ENCODE data around the gene C1orf167.

Gene C1orf167

DNA sequence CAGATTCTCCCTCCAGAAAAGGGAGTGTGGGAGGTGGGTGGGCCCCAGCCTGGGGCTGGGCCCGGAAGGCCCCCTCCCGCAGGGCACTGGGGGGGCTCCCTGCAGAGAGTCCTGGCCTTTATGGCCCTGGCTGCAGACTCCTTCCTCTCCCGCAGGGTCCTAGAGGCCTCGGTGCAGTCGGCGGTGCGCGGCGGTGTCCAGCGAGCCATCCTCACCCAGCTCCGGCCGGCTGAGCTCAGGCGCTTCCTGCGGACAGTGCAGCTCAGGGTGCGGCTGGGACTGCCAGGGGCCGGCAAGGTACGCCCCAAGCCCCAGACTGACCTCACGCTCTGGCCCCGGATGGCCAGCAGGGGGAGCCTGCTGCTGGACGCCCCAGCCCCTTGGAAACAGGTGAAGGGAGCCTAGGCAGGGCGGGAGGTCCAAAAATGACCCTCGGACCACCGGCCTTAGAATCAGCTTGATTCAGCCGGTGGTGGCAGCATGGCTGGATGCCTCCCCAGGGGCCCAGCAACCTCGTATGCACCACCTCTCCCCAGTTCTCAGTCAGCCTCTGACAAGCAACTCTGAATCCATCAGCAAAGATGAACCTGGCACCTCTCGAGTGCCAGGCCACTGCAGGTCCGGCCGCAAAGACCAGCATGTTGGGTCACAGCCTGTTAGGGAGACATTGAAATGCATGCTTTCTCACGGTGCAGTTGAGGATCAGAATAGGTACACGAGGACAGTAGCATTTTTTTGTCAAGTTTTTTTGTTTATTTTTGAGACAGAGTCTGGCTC is 23.2 kb downstream of the C1orf167 start:
- DNase-seq (ENCODE audit: low read depth in 2 of 2), result peak in 1 of 2 donors; percentile 21

DNA sequence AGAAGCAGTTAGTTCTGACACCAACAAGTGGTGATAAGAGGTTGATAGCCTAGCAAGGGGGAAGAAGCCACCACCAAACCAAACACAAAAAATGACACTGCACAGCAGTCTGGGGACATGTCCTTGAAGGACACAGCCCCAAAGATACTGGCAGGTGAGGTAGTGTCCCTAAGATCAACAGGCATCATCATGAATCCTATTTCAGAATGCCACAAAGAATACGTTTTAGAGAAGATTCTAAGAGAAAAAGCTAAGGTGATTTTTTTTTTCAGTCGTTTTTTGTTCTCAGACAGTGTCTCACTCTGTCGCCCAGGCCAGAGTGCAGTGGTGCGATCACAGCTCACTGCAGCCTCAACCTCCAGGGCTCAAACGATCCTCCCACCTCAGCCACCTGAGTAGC is 24.2 kb downstream of the C1orf167 start:
- no peak for DNase-seq (ENCODE audit: low read depth in 2 of 2)

DNA sequence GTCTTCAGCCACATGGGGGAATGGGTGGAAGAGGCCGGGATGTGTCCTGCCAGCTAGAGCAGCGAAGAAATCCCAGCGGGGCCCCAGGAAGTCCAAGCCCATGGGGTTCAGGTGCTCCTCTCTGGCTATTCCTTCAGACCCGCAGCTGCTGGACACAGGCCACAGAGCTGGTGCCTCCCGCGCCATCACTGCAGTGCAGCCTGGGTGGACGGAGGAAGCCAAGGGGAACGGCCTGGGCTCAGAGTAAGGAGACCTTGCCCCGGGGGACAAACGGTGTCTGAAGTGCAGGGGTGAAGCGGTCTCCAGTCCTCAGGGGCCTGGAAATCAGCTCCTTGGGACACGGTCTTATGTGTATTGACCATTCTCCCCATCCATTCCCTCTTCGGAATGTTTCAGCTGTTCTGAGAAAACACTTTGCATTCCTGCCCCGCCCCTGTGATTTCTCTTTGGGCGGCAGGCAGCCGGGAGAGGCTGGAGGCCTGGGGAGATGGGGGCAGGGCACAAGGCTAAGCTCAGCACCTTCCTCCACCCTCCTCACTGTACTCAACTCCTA is 25.3 kb downstream of the C1orf167 start:
- DNase-seq (ENCODE audit: low read depth in 2 of 2), result no peak

DNA sequence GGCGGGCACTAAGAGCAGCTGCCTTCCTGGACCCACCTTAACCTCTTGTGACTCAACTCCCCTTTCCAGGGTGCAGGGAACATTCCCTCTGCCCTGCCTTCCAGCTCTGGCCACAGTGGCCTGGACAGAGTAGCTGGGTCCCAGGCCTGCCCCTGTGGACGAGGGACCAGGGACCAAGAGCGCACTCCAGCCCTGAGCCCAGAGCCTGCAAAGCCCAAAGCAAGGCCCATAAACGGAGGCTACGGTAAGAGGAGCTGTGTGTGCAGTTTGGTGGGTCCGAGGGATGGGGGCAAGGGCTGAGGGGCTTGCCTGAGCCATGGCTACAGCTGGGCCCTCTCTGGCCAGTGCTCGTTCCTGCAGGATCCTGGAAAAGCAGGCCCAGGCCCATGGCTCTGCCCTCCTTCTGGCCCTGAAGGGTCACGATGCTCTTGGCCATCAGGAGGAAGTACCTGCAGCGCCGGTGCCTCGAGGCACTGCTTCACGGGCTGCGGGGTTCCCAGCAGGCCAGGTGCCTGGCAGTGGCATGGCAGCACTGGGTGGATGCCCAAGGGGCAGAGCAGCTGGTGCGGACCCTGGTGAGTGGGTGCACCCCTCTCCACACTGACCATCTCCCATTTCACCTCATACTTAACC is 25.9 kb downstream of the C1orf167 start:
- DNase-seq (ENCODE audit: low read depth in 2 of 2), result no peak

DNA sequence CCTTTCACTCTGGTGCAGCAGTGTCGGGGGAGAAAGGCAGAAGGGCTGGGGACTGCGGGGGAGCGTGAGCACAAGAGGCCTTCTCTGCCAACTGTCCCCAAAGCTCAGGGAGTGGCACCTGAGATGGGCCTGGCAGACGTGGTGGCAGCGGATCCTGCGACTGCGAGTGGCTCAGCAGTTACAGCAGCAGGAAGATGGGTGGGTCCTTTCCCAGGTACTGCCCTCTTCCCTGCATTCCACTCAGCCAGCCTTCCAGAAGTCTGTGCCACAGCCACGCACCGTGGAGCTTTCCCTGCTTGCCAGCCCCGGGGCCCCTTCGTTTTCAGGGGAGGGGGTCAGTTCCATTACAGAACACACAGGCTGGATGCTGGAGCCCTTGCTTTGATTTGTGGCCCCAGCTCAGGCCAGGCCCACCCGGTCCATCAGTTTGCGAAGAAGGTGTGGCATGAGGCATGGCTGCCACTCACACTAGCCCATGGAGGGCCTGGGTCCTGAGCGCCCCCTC is 26.6 kb downstream of the C1orf167 start:
- no peak for DNase-seq (ENCODE audit: low read depth in 2 of 2)

DNA sequence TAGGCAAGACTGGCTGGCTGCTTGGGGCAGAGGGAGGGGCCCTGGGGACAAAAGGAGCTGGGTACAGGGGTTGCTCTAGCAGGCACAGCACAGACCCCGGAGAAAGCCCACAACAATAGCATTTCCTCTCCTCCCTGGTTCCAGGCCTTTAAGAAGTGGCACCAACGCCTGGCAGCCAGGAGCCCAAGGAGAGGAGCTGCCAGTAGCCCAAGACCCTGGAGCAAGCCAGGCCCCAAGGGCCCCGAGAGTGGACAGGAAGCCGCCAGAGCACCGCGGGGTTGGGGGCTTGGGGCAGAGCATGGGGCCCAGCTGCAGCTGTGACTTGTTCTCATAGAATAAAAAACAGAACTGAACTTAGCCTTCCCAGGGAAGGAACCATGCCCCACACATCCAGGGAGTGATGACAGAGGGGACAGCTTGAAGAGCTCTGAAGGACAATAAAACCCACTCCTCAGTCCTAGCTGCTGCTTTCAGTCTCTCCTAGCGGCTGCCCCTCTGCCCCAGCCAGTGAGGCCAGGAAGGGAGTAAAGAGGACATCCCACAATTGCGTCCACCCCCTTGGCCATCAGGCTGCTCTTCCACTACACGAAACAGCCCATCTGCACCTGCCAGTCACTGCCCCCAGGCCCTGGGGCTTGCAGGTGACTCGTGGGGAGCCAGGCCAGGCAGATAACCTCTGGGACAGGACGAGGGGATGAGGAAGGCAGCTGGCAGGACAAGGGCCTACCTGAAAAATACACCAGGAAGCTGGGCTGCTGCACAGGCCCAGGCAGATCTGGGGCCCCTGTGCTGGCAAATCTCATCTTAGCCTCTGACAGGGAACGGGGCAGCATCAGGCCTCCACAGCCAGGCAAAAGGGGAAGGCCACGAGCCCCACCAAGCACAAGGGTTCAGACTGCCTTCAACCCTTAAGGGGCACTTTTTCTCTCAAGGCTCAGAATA is 27.4 kb downstream of the C1orf167 start:
- DNase-seq (ENCODE audit: low read depth in 2 of 2), result no peak

DNA sequence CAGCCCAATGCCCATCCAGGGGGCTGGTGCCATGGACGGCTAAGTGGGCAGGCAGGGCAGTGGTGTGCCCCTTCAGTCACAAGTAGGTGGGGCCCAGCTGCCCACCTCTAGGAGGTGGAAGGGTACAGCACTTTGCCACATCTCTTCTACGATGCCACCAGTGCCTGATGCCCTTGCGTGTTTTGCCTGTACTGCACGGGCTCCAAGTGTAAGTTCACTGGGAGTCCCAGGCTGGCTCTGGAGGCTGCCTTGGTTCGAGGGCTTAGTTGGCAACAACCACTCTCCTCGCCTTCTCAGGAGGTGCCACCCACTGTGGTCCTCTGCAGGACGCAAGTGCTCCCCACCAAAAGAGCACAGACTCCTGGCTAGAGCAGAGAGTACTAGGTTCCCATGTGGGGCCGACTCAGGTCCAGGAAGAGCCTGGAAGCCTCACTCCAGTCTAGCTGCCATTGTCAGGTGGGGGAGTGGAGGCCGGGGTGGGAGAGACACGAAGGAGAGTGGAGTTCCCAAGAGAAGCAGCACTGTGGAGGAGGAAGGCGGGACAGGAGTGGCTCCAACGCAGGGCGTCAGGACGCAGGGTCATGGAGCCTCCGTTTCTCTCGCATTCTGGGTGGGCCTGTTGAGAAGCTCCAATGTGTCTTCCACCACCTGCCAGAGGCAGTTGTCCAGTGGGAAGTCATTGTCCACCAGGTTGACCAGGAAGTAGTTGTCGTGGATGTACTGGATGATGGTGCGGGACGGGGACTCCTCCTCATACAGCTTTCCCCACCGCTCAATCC is 28.3 kb downstream of the C1orf167 start:
- DNase-seq (ENCODE audit: low read depth in 2 of 2), result no peak

DNA sequence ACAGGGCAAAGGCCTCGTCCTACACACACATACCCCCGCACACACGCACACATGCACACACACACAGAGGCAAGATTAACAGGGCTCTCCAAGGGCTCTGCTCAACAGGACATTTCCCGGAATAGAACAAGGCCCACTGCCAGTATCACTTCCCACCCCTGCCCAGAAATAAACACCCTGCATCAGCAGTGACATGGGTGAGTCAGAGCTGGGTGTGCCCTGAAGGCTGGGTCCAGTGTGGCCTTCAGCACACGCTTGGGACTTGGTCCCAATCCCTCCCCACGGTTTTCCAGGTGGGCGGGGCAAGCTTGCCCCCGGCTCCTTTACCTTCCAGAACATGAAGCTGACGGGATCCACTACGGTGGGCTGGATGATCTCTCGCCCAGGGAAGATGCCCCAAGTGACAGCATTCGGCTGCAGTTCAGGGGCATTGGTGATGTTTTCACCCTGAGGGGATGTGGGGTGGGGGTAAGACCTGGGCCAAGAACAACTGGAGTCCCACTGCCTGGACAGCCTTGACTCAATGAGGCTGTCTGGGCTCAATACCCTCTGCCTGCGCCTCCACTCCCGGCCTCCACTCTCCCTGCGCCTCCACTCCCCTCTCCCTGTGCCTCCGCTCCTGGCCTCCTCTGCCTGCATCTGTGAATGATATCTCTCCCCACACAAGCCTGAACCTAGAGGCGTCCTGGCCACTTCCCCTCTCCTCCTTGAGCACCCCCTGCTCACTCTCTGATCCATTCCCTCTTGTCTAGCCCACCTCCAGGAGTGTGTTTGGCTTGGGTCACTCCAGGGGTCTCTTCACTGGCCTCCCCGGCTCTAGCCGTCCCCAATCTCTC is 29.1 kb downstream of the C1orf167 start:
- DNase-seq (ENCODE audit: low read depth in 2 of 2), result no peak

DNA sequence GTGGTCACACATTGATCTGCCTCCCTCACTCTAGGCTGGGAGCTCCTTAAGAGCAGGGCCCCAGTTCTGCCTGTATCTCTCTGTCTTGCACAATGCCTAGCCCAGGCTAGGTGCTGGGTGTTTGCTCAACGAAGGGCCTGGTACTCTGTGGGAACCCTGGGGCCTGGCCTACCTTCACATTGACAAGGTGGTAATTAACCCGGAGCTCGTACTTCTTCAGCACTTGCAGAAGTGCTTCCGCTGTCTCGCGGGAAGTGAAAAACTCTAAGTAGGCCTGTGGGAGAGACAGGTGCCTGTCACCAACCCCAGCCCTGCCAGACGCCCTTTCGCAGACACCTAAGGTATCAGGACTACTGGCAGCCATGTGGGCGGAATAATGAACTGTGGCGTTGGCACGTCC is 30.1 kb downstream of the C1orf167 start:
- DNase-seq (ENCODE audit: low read depth in 2 of 2), result no peak

DNA sequence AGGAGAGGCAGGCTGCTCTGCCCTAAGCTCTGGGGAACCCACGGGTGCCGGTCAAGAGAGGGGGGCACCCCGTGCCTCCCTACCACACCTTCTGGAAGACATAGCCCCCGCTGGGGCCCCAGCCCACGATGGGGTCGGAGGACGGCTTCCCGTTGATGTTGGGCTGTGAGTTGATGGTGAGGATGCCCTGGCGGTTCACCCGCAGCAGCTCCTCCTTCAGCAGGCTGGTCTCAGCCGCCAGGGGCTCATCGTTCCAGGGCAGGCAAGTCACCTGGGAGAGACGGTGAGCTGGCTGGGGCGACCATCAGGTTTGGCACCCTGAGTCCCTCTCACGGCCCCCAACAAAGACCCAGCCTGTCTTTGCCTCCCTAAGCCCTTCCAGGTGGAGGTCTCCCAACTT is 31.8 kb downstream of the C1orf167 start:
- no peak for DNase-seq (ENCODE audit: low read depth in 2 of 2)

DNA sequence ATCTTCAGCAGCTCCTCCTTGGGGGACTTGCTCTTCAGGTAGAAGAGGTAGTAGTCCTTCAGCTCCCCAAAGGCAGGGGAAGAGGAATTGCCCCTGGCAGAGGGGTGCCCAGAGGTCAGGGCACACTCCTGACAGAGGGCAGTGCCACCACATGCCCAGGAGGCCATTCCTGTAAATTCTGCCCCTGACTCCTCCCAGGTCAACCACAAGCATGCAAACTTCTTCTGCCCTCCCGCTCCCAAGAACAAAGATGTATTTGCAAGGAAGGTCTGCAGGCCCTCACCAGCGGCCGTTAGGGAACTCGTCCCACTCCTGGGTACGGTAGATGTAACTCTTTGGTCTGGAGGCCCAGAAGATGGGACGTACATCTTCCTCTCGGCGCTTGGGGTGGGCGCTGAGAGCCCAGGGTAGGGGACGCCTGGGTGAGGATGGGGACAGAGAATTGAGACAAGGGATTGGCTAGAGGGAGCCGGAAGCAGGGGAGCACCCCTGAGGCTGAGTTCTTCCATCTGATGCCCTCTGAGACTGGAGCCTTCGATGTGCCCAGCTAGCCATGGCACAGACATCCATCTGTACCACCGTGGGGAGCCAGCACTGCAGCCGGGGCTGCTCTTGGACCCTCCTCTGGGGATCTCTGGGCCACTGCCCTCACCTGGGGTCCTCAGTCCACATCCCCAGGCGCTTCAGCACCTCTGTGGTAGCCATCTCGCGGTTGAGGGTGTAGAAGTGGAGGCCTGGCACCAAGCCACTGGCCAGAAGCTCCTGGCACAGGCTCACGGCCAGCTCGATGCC is 32.6 kb downstream of the C1orf167 start:
- no peak for DNase-seq (ENCODE audit: low read depth in 2 of 2)

DNA sequence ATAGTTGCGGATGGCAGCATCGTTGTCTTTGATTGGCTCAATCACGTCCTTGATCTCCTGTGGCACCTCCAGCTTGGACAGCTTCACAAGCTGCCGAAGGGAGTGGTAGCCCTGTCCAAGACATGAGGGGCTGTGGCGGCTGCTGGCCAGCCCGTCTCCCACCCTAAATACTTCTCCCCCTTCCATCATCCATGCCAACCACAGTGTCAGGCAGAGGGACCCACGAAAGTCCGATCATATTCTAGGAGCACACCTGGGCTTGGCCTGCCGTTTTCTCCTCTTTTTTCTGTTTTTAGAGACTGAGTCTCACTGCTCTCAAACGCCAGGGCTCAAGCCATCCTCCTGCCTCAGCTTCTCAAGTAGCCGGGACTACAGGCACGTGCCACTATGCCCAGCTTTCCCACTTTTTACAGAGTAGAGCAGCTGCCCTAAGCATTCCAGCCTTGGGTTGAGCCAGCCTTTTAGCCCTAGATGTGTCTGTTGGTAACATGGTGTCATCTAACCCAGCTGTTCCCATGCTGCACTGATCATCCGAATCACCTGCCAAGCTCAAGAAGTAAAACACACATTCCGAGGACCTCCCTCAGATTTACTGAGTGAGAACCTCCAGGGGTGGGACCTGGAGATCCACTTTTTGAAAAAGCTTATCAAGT is 33.4 kb downstream of the C1orf167 start:
- DNase-seq (ENCODE audit: low read depth in 2 of 2), result no peak

DNA sequence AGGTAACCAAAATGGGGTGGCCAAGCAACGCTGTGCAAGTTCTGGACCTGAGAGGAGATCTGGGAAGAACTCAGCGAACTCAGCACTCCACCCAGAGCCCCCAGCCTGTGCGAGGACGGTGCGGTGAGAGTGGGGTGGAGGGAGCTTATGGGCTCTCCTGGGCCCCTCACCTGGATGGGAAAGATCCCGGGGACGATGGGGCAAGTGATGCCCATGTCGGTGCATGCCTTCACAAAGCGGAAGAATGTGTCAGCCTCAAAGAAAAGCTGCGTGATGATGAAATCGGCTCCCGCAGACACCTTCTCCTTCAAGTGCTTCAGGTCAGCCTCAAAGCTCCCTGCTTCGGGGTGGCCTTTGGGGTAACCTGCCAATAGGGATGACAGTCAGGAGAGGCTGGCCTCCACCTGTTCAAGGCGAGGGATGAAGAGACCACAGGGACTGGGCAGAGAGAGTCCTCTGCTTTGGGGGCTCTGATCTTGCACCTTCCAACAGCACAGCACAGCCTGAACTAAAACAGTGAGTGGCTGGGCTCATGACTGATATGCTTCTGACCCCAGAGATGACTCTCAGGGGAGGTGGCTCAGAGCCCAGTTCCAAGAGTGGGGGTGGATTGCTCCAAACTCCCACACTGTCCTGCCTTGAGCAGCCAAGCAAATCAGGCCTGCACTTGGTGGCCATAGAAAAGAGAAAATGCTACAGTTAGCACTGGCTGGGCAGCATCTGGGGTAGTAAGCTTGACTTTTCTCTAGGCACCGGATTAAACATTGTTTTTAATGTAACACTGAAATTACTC is 34.2 kb downstream of the C1orf167 start:
- no peak for DNase-seq (ENCODE audit: low read depth in 2 of 2)

DNA sequence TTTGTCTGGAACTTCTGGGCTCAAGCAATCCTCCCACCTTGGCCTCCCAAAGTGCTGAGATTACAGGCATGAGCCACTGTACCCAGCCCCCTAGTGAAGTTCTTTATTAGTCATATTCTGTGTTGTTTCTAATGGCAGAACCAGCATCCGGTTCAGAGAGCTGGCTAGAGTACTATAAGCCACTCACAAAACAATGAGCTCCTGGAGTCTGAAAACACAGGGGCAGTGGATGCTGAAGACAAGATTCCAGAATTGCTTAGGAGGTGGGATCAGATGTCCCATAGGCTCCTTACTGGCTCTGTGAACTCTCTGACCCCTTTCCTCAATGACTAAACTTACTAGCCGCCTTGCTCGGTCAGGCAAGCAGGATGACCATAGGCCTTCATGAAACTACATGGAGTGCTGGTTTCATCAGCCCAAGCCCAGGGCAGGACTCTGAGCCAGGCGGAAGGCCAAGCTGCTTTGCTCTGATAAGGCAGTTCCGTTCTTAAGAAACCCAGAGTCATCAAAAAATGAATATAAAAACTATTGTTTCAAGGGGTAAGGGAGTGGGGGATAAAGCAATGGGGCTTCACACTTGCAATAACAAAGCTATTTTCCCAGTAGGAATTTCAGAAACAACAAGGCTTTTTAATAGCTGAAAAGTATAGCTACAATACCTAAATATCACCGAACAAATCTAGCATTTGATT is 35.7 kb downstream of the C1orf167 start:
- DNase-seq (ENCODE audit: low read depth in 2 of 2), result no peak

DNA sequence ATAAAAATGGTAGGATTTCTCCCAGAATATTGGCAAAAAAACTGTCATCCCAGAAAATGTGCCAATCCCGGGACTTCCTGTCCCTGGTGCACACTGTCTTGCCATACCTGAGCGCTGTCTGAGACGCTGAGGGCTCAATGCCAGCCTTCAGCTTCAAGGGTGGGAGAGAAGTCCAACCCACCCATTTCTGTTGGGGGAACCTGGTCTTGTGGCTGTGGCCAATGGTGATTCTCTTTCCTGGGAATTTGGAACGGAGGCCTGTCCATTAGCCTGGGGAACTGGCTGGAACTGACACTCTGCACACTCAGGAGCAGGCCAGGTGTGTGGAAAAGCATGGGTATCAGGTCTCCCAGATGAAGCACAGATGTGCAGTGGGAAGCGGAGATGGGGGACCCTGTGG is 37.1 kb downstream of the C1orf167 start:
- DNase-seq (ENCODE audit: low read depth in 2 of 2), result no peak

DNA sequence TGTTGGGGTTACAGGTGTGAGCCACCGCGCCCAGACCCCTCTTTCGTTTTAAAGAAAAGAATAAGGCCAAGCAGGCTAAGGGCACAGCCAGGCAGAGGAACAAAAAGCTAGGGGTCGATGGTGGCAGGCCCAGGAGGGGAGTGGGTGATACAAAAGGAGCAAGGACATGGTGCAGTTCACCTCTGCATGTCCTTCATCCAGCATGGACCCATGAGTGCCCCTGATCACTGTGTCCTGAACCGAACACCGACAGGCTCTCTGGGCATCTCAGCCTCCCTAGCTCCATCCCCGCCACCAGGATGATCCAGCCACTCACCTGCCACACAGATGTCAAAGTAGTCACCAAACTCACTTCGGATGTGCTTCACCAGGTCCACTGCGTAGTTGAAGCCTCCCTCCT is 37.9 kb downstream of the C1orf167 start:
- no peak for DNase-seq (ENCODE audit: low read depth in 2 of 2)

DNA sequence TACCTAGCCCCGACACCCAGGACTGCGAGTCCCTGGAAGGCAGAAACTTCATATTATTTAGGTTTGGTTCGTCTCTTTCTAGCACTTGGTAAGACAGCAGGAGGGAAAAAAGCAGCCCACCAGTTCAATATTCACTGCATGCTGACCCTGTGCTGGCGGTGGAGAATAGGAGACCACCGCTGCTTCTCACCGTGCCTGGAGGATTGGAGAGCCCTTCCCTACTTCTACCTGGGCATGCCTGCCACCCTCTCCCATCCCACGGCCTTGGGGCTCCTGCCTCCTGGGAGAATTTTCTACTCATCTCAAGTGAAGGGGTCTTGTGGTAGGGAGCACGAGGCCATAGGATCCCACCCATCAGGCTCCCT is 38.4 kb downstream of the C1orf167 start:
- DNase-seq (ENCODE audit: low read depth in 2 of 2), result no peak
